ENCODE results near the gene LRP6.
"Not testable (repeated sequence)": the region's sequence is repeated elsewhere in the genome, so short reads cannot be mapped to it uniquely, and the experiment has no call there.

LRP6 gene

DNA sequence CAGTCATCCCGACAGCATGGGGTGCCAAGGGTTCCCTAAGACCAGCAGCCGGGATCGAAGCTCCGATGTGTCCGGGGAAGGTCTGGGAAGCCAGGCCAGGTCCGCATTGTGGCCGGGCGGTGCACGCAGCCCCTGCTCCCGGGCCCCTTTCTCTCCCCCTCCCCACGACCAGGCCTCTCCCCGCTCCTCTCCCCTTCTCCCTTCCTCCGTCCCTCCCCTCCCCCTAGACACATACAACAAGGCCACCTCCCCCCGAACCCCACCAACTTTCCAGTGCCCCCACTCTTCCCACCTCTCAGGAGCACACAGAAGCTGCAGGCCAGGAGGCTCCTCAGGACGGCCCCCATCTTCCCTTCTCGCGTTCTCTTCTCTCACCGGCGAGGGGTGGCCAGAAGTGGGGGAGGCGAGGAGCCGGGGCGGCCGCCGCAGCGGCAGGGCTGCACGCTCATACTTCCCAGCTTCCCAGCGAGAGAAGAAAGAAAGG, 413 bp downstream of the LRP6 start:
- peak overlapping the region; percentile 88 for H3K4me3 ChIP-seq (replicated peaks; ENCODE audit: low read depth, low read length)
- TF ChIP-seq, protein P1, sequence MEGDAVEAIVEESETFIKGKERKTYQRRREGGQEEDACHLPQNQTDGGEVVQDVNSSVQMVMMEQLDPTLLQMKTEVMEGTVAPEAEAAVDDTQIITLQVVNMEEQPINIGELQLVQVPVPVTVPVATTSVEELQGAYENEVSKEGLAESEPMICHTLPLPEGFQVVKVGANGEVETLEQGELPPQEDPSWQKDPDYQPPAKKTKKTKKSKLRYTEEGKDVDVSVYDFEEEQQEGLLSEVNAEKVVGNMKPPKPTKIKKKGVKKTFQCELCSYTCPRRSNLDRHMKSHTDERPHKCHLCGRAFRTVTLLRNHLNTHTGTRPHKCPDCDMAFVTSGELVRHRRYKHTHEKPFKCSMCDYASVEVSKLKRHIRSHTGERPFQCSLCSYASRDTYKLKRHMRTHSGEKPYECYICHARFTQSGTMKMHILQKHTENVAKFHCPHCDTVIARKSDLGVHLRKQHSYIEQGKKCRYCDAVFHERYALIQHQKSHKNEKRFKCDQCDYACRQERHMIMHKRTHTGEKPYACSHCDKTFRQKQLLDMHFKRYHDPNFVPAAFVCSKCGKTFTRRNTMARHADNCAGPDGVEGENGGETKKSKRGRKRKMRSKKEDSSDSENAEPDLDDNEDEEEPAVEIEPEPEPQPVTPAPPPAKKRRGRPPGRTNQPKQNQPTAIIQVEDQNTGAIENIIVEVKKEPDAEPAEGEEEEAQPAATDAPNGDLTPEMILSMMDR (IDR thresholded peaks at IDR 0.05; ENCODE audit: low read depth, low read length, missing control alignments), result no peak
- DNase-seq (ENCODE audit: extremely low read depth, low read depth), result no peak

DNA sequence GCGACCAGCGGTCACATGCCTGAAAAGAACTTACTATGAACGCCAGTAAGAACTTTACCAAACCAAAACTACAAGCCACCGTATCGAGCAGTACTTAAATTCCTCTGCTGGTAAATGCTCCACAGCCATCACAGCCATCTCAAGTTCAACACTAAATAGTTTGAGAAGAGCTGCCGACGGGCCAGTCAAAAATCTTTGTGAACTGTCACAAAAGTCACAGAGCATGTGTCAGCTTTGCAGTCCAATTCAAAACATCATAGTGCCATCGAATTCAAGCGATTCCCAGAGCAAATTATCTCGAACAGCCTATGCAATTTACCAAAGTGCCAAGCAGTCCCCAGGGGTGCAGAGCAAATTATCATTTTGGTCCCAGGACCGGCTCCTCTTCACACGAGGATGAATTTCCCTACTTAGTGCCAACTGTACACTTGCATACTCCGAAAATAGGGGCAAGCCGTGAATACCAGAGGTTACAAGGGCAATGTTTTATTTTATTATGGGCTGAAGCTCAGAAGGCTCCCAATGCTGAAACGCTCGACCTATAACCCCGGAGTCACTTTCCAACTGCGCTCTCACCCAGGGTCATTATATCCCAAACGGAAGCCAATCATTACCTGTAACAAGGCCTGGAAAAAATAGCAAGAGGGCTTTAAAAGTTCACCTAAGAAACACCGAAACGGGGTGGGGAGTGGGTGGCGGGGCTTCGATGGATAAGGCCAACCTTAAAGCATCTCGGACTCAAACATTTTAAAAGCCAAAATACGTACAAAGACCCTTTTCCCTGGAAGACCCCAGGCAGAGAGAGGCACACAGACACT, 1.1 kb downstream of the LRP6 start:
- TF ChIP-seq, protein P1 (IDR thresholded peaks at IDR 0.05; ENCODE audit: low read depth, low read length, missing control alignments), result no peak
- peak overlapping the region; percentile 88 for H3K4me3 ChIP-seq (replicated peaks; ENCODE audit: low read depth, low read length)
- no peak for DNase-seq (ENCODE audit: extremely low read depth, low read depth)

DNA sequence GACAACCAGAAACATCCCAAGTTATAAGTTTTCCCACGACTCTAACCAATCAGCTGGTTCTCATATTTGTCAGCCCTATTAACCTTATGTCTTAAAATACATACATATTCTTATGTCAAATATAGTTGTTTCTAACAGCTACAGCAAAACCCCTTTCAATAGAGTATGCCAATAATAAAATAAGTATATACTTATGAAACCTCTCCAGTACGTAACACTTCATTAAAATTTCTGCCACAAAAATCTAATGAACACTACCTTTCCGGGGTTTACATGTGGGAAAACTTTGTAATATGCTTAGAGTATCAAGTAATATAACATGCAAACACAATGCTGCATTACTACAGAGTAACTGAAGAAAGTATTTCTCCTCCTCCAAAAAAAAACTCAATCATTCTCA, 1.8 kb downstream of the LRP6 start:
- H3K4me3 ChIP-seq (replicated peaks; ENCODE audit: low read depth, low read length), result peak overlapping the region; percentile 88
- TF ChIP-seq, protein P1 (IDR thresholded peaks at IDR 0.05; ENCODE audit: low read depth, low read length, missing control alignments), result no peak
- no peak for DNase-seq (ENCODE audit: extremely low read depth, low read depth)

DNA sequence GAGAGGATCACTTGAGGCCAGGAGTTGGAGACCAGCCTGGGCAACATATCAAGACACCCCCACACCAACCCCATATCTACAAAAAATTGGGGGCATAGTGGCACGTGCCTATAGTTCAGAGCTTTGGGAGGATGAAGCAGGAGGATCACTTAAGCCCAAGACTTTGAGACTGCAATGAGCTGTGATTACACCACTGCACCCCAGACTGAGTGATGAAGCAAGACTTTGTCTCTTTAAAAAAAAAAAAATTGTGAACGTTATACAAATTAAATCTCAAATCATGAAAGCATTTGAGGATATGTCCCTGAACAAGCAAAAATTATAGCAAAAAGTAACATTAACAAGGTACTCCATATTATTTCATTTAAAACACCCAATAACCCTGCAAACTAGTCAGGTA, 2.9 kb downstream of the LRP6 start:
- TF ChIP-seq, protein P1 (IDR thresholded peaks at IDR 0.05; ENCODE audit: low read depth, low read length, missing control alignments), result no peak
- DNase-seq (ENCODE audit: extremely low read depth, low read depth), result no peak
- H3K4me3 ChIP-seq (replicated peaks; ENCODE audit: low read depth, low read length), result no peak overlapping the region

DNA sequence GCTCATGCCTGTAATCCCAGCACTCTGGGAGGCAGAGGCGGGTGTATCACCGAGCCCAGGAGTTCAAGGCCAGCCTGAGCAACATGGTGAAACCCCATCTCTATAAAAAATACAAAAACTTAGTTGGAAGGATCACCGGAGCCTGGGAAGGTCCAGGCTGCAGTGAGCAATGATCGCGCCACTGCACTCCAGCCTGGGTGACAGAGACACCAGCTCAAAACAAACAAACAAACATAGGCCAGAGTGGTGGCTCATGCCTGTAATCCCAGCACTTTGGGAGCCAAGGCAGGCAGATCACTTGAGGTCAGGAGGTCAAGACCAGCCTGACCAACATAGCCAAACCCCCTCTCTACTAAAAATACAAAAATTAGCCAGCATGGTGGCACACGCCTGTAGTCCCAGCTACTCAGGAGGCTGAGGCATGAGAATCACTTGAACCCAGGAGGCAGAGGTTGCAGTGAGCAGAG, 10.5 kb downstream of the LRP6 start:
- DNase-seq (ENCODE audit: extremely low read depth, low read depth); H3K4me3 ChIP-seq (replicated peaks; ENCODE audit: low read depth, low read length): not testable (repeated sequence)

DNA sequence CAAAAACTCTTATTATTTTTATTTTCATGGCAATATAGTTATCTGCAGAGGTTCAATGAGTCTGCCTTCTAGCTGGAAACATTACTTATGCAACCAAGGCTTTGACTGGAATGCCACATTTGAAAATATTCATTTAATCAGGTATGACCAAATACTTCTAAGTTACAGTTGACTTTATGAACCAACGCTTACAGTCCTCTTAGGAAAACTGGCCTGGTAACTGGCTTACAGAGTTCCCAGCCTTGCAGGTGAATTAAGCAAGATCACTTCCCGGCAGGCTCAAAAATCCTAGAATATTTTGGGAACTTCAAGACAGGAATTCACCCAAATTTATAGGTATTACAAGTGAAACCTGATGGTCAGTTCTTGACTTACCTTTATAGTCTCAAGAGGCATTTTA, 12.3 kb downstream of the LRP6 start:
- no peak overlapping the region for H3K4me3 ChIP-seq (replicated peaks; ENCODE audit: low read depth, low read length)
- no peak for DNase-seq (ENCODE audit: extremely low read depth, low read depth)
- TF ChIP-seq, protein P1 (IDR thresholded peaks at IDR 0.05; ENCODE audit: low read depth, low read length, missing control alignments), result no peak

DNA sequence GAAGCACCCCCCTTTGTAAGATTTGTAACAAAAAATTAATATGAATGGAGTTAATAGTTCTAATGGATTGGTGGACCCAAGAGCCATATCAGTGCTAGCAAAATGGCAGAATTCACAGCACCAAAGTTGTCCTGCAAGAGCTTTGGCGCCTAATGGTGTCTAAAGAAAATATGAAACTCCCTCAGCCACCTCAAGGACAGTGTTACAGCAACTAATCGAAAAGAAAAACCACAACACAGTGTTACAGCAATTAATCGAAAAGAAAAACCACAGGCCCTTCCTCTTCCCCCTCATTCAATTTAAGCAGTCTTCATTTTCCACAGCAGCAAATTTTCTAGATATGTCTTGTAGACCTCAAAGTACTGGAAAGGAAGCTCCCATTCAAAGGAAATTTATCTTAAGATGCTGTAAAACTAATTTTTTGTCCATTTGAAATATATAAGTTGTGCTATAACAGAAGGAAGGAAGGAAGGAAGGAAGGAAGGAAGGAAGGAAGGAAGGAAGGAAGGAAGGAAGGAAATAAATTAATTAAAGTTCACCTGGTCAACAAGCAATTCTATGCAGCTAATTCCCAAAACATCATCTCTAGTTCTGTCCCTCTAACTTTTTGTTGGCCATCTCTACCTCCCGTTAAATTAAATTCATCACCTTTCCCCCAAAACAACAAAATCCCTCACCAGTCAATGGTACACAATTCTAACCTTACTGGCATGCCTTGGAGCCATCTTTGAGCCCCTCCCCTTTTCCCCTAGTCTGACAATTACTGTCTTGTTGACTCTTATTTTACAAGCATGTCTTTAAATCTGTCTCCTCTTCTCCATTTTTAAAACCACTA, 17.4 kb downstream of the LRP6 start:
- TF ChIP-seq, protein P1 (IDR thresholded peaks at IDR 0.05; ENCODE audit: low read depth, low read length, missing control alignments), result no peak
- H3K4me3 ChIP-seq (replicated peaks; ENCODE audit: low read depth, low read length), result no peak overlapping the region
- no peak for DNase-seq (ENCODE audit: extremely low read depth, low read depth)
